Stimulated activated CD8-positive, alpha-beta memory T cell treated with anti-CD3 and anti-CD28 coated beads, Interleukin-4, amount 100 ng/mL, for 48 hours (primary cell): Measurements from ENCODE around the gene GTPBP8.
A peak's percentile ranks its signal among the peaks of the same experiment; 100 is the strongest.
"Not testable (repeated sequence)": the region's sequence is repeated elsewhere in the genome, so short reads cannot be mapped to it uniquely, and the experiment has no call there.

ENCODE experiments used
- DNase-seq: peaks from one replicate; pipeline ENCODE4 v3.0.0-alpha.2; 2020

GTPBP8 gene

GRCh38 chr3:113002037-113002436, 11.3 kb downstream of the GTPBP8 start:
- no peak for DNase-seq

DNA sequence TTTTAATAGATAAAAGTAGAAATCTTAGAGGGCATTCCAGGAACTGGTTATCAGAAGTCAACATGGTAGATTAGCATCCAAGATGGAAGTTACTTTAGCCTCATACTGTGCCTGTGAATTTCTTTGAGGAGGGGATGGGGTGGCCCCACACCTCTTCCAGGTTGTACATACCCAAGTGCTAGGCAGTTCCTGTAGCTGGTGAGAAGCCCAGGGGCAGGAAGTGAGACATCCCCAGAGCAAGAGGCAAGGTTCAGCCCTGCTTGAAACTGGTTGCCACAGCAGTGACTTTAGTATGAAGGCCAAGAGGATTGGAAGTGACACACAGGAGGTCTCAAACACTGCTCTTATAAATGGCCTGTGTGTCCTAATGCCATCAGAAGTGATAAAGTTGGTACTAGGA, 11.9 kb downstream of the GTPBP8 start:
- DNase-seq: peak; percentile 43

DNA sequence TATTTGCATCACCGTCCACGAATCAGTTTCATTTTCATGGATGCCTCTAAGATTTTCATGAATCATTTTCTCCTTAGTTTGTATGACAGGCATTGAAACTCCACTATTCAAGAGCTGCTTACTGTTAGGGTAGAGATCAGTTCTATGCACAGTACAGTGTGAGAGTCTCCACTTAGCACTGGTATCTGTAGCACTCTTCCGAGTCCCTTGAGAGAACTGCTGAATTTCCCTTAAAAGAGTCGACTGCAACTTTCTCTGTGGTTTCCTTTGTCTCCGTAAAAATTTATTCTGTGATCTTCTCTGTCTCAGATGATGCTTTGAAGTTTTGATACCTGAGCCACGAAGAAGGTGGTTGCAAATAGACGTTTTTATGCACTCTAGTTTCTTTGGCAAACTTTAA, 14.8 kb downstream of the GTPBP8 start:
- DNase-seq: no peak

DNA sequence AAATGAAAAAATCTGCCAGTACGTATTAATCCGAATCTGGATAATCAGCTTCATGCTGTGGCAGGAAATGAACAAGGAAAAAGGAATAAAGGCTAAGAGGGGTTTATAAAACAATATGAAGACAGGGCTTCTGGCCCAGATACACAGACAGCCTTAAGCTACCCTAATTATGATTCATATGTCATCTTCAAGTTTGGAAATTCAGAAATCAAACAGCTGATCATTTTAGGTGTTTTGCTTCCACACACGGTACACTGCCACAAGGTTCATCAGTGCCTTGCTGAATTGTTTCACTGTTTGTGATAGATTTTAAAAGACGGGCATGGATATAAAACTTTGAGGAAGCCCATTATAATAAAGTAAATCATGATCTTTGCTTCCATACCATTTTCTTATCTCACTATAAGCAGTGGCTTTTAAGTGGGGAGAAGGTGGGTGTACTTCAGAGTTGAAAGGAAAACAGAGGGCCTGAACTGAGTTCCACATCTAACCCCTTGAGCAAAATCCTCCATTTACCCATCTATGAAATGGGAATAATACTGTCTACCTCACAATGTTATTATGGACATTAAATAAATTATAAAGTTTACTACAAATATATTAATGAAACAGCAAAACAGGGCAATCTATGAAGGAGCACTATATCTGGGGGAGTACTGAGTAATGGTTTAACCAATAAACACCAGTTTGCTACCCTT, 15.7 kb downstream of the GTPBP8 start:
- no peak for DNase-seq

DNA sequence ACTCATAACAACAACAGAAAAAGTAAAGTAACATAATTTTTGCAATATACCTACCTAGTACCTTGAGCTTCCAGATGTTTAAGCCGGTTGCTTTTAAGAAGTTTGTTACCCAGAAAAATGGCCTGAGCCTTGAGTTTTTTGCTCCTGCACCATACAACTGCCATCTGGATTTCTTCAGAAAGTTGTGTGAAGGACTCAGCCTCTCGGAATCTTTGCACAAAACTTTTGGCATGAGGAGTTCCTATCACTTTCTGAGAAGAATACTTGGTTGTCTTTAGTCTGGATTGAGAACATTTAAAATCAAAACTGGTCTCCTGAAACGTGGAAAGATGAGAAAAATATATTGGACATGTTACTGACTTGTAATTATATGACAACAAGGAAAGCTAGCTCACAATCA, 17.3 kb downstream of the GTPBP8 start:
- DNase-seq: no peak

DNA sequence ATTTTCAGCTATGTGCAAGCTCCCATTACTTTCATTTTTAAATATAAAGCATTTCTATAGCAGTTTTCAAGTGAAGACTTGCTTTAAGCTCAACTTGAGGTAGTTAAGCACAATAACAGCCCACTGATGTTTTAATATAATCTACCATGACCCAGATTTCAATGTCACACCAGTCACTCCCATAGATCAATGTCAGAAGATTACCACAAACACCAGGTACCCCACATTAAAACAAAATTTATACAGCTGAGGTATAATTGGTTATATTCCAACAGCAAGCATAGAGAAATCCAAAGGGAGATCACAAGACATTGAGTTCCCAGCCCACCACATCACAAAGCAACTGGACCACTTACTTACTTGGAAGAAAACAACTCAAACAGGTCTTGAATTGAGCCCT, 22.8 kb downstream of the GTPBP8 start:
- no peak for DNase-seq

DNA sequence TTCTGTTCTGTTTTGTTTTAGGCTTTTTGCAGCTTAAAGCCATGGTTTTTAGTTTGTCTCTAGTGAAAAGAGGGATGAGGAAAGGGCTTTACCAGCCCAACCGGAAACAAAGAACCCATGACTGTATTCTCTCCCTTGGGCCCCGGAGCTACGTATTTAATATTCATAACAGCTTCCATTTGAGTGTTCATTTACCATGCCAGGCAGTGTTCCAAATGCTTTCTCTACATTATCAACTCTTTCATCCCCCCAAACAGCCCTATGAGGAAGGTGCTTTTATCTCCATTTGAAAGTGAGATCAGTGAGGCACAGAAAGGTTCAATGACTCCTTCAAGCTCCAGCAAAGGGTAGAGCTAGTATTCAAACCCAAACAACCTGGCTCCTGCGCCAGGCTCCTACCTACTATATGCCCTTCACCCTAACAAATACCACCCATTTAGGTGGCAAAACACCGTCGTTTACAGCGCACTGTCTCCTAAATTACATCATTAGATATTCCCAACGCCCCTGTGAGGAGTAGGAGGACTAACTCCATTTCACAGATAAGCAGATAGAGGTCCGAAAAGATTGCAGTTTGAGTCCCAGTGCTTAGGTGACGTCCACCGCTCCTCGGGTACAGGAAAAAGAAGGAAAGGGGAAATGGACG, 27.9 kb downstream of the GTPBP8 start:
- no peak for DNase-seq

DNA sequence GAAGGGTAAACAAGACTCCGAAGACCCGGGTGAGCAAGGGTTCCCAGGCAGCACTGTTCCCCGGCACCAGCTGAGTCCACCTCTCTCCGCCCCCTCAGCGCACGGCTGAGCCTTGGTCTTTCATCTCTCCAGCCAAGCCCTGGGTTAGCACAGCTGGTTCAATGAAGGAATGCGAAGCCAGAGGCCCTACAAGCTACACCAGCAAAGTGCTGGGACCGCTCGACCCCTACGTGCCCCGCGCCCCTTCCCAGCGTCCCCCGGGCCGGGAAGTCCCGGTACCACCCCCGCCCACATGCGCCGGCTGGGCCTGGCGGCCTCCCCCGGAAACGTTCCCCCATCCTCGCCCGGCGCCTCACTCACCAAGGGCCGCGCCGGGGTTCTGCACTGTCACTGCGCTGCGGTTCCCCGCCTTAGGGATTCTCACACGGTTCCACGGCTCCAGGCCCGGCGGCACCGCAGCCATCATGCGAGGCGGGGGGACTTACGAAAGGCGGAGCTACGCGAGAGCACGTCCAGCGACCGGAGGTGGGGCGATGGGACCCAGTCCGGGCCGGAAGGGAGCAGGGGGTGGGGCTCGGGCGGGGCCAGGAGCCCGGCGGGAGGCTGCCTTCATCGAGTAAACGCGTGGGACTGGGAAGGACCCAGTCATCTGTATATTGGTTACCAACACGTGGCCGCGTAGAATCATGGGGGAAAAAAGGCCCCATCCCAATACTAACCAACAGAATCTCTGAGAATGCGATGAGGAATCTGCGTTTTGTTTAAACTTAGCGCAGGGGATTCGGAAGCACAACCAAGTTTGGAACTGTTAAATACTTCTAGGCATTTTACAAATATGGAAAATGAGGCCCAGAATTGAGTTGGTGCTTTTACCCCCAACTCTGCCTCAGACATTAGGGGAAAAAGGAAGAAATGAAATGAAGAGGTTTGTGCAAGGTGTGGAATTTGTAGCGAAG, 28.7 kb downstream of the GTPBP8 start:
- DNase-seq: peak; percentile 88

GRCh38 chr3:113021471-113021870, 30.7 kb downstream of the GTPBP8 start:
- DNase-seq: no peak

DNA sequence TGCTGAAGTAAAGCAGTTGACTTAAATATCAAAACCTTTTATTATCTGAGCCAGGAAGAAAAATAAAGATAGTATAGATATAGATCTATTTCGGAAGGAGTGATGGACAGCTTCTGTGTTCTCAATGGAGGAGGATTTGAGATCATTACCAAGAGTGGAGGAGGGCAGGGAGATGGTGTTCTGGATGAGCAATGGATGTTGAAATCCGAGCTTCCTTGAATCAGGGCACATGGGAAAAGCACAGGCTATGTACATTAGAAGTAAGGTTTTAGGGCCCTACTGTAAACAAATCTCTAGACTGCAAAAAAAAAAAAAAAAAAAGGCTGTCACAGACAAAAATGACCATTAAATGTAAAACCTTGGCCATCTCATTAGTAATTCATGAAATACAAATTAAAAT, 43.2 kb downstream of the GTPBP8 start:
- no peak for DNase-seq

DNA sequence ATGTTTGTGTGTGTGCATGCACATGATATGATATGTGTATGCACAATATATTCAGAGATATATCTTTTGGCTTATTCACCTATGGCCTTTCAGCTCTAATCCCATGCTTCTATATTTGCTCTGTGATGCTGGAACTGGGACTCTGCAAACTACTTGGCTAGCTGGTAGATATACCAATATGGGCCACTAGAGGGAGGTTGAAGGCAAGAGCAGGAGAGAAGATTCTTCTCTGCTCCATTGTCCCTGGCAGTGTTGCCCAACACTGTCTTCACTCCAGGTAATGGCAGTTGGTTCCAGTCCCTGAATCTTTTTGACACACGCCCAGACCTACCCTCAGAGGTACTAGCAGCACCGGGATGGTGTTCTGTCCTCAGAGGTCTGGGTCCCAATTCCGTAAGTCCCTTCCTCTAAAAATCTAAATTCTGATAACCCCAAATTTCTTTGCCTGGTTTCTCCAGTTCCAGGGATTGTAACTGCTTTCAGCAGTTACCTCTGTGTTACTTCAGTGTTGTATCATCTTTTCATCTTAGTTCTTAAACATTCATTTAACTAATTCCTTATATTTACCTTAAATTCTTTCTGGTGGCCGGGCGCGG, 44.7 kb downstream of the GTPBP8 start:
- no peak for DNase-seq

GRCh38 chr3:113038328-113038727, 47.5 kb downstream of the GTPBP8 start:
- DNase-seq: no peak

GRCh38 chr3:113039546-113039945, 48.8 kb downstream of the GTPBP8 start:
- no peak for DNase-seq

DNA sequence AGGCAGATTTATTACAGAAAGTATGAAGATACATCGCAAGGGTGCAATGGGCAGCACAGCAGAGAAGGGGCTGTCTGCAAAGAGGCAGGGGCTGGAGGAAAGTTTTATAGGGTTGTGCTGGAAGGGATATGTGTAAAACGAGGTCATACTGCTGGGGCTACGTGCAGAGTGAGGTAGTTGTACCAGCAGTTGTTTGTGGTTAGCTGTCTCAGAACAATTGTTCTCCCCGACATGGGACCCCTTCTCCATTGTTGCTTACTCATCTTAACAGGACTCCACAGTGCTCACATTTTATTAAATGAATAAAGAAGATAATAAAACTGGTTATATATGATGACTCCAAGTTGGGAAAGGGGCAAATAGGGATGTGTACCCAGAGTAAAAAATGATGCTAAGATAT, 49.4 kb downstream of the GTPBP8 start:
- DNase-seq: no peak

- no peak for DNase-seq
Observed at GRCh38 chr3:113043686-113044085, 52.9 kb downstream of the GTPBP8 start.

- not testable (repeated sequence) for DNase-seq
Observed at GRCh38 chr3:113046186-113046965, 55.6 kb downstream of the GTPBP8 start.

DNA sequence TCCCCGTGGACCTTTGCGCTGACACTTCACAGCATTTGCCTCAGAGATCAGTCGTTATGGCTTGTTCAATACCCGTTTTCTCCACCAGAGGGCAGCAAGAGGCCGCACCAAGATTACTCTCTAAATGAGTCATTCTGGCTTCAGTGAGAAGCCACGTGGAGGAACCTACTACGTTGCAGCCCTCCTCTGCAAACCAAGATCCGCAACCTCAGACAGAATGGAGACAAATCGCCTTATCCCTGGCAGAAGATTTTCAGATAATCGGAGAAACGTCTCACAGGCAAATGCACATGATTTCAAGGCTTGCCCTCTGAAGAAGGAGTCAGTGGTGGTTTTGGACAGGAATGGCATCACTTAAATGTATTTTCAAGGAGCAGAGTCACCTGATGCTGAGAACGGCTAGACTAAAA, 60.5 kb downstream of the GTPBP8 start:
- peak; percentile 94 for DNase-seq
